Measurements from ENCODE around the gene GATA3.

GATA3 gene

GRCh38 chr10:8064436-8064835 is 9.9 kb downstream of the GATA3 start:
- no peak for DNase-seq (ENCODE audit: low spot score)
- FAIRE-seq: no peak

GRCh38 chr10:8065651-8066050 is 11.2 kb downstream of the GATA3 start:
- DNase-seq (ENCODE audit: low spot score): peak; percentile 58
- FAIRE-seq: no peak

GRCh38 chr10:8066124-8066523 is 11.6 kb downstream of the GATA3 start:
- DNase-seq (ENCODE audit: low spot score) (no peak), FAIRE-seq (no peak)

- DNase-seq (ENCODE audit: low spot score): no peak
- FAIRE-seq: no peak
Measured at GRCh38 chr10:8066797-8067196, 12.3 kb downstream of the GATA3 start.

- no peak for DNase-seq (ENCODE audit: low spot score)
- FAIRE-seq: no peak
Measured at GRCh38 chr10:8069108-8069507, 14.6 kb downstream of the GATA3 start.

- FAIRE-seq (no peak), DNase-seq (ENCODE audit: low spot score) (no peak)
Measured at GRCh38 chr10:8069627-8070026, 15.1 kb downstream of the GATA3 start.

- no peak for DNase-seq (ENCODE audit: low spot score)
- FAIRE-seq: no peak
Measured at GRCh38 chr10:8070440-8070839, 16.0 kb downstream of the GATA3 start.

GRCh38 chr10:8071006-8071405 is 16.5 kb downstream of the GATA3 start:
- DNase-seq (ENCODE audit: low spot score): no peak
- FAIRE-seq: no peak

- no peak for DNase-seq (ENCODE audit: low spot score)
- no peak for FAIRE-seq
Measured at GRCh38 chr10:8071666-8072065, 17.2 kb downstream of the GATA3 start.

GRCh38 chr10:8072211-8072610 is 17.7 kb downstream of the GATA3 start:
- FAIRE-seq: no peak
- DNase-seq (ENCODE audit: low spot score): no peak

GRCh38 chr10:8073691-8074416 is 19.4 kb downstream of the GATA3 start:
- FAIRE-seq (no peak), DNase-seq (ENCODE audit: low spot score) (no peak)

- no peak for FAIRE-seq
Measured at GRCh38 chr10:8074881-8075280, 20.4 kb downstream of the GATA3 start.

GRCh38 chr10:8075282-8076260 is 21.1 kb downstream of the GATA3 start:
- no peak for DNase-seq (ENCODE audit: low spot score)

More at GRCh38 chr10:8074881-8075280, 20.4 kb downstream of the GATA3 start:
- no peak for DNase-seq (ENCODE audit: low spot score)

GRCh38 chr10:8076933-8077332 is 22.4 kb downstream of the GATA3 start:
- DNase-seq (ENCODE audit: low spot score): no peak
- FAIRE-seq: no peak

More at GRCh38 chr10:8075282-8076260, 21.1 kb downstream of the GATA3 start:
- FAIRE-seq: no peak

- DNase-seq (ENCODE audit: low spot score): no peak
- no peak for FAIRE-seq
Measured at GRCh38 chr10:8078027-8078426, 23.5 kb downstream of the GATA3 start.

GRCh38 chr10:8079126-8079525 is 24.6 kb downstream of the GATA3 start:
- FAIRE-seq (no peak), DNase-seq (ENCODE audit: low spot score) (no peak)

GRCh38 chr10:8084799-8085198 is 30.3 kb downstream of the GATA3 start:
- no peak for DNase-seq (ENCODE audit: low spot score)
- no peak for FAIRE-seq

GRCh38 chr10:8085251-8085650 is 30.8 kb downstream of the GATA3 start:
- DNase-seq (ENCODE audit: low spot score) (no peak), FAIRE-seq (no peak)

- DNase-seq (ENCODE audit: low spot score): no peak
- FAIRE-seq: no peak
Measured at GRCh38 chr10:8086315-8086714, 31.8 kb downstream of the GATA3 start.

- DNase-seq (ENCODE audit: low spot score) (no peak), FAIRE-seq (no peak)
Measured at GRCh38 chr10:8088504-8088903, 34.0 kb downstream of the GATA3 start.

GRCh38 chr10:8092428-8092827 is 37.9 kb downstream of the GATA3 start:
- FAIRE-seq: no peak

GRCh38 chr10:8095959-8096358 is 41.5 kb downstream of the GATA3 start:
- no peak for FAIRE-seq
- DNase-seq (ENCODE audit: low spot score): no peak

More at GRCh38 chr10:8092428-8092827, 37.9 kb downstream of the GATA3 start:
- no peak for DNase-seq (ENCODE audit: low spot score)
